ENCODE data around the gene PRDX2.
"Not testable (repeated sequence)": the region's sequence is repeated elsewhere in the genome, so short reads cannot be mapped to it uniquely, and the experiment has no call there.

PRDX2 gene

DNA sequence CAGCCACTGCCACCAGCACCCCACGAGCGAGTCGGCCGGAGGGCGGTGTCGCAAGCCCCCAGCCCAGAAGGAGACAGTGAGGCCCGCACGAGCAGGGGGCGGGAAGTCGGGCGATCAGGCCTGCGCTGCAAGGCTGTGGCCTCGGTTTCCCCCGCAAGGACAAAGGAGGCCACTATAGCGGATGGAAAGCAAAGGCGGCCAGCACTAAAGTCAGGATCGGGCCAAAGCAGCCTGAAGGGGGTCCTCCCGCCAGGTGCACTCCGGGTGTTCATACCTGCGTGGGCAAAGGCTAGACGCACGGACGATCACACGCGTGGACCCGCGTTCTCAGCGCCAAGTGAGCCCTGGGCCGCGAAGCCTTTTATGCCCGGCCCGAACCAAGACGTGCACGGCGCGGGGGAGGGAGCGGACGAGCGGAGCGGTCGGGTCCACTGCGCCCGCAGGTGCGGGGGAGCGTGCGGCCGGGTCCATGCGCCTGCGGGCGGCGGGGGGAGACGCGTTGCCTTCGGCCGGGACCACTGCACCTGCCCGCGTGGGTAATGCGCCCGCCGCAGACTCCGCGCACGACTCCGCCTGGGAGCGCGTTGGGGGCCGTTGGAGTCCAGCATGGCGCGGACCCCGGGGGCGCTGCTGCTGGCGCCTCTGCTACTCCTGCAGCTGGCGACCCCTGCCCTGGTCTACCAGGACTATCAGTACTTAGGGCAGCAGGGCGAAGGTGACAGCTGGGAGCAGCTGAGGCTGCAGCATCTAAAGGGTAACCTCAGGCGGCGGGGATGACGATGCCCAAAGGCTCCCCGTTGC lies at the start of gene PRDX2, which contains the start of gene THSD8:
TSS of gene PRDX2 (minus strand) at position 335 of the 801 bp plus-strand sequence. CDS start 539 bp downstream, outside the sequence.
TSS of gene THSD8 (plus strand) at position 604 of the 801 bp plus-strand sequence. CDS start at position 607, 3 bp downstream.
- DNase-seq = peak in 44 of 51 donors; percentile 23 to 85 (median 70)

DNA sequence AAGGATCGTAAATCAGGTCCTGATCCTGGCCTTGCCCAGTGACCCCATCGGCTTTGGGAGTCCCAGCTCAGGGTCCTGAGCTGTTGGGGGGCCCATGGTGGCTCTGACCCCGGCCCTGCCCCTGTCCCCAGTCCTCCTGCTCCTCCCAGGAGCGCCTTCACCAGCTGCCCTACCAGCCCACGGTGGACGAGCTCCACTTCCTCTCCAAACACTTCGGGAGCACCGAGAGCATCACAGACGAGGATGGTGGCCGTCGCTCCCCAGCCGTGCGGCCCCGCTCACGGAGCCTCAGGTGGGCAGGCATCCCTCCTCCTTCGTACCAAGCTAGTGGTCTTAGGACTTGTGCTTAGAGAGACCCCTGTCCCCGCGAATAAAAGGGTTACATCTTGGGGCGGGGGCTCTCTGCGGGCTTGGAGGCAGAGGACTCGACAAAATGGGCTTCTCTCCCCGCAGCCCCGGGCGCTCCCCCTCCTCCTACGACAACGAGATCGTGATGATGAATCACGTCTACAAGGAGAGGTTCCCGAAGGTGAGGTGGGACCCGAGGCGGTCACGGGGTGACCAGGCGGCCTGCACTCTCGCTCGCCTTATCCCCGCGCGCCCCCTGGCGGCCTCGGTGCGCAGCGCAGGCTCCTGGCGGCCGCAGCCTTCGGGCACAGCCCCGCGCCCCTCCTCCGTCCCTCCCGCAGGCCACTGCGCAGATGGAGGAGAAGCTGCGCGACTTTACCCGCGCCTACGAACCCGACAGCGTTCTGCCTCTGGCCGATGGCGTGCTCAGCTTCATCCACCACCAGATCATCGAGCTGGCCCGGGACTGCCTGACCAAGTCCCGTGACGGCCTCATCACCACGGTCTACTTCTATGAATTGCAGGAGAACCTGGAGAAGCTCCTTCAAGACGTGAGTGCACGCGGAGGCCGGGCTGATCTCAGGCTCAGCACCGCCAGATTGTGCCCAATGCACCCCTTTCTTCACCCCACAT lies 45.8 kb upstream of the PRDX2 start:
- peak in 50 of 51 donors; percentile 8 to 93 (median 68) for DNase-seq

DNA sequence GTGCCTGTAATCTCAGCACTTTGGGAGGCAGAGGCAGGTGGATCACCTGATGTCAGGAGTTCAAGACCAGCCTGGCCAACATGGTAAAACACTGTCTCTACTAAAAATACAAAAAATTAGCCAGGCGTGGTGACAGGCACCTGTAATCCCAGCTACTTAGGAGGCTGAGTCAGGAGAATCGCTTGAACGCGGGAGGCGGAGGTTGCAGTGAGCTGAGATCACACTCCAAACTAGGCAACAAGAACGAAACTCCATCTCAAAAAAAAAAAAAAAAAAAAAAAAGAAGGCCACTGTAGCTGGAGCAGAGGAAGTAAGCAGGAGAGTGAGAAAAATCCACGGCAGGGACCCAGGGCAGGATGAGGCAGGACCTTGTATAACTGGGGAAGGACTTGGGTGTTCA lies 45.0 kb upstream of the PRDX2 start:
- not testable (repeated sequence) for DNase-seq

DNA sequence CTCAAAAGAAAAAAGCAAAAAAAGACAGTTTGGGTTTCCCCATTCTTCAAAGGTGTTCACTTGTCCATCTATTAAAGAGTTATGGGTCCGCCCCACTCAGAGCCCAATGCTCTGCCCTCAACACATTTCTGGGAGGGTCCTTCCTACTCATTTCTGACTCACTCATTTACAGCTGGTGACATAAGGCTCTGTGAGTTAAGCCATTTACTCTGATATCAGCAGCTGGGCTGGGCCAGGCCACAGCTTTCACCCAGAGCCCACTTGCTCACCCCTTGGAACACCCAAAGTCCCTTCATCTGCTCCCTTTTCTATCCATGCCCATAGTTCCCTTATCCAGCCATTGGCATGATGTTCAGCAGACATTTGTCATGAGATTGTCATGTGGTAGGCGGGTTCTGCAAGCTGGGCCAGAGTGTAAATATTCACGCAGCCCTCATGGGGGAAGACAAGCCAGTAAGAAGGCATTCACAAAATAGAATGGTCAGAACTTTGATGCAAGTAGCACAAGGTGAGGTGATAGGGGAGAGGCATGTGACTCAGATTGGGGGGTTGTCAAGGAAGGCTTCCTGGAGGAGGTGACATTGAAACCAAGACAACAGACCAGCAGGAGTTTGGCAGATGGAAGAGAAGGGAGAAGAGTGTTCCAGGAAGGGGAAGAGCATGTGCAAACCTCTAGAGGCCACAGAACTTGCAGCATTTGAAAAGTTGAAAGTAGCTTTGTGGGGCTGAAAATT lies 42.6 kb upstream of the PRDX2 start:
- no peak for DNase-seq

DNA sequence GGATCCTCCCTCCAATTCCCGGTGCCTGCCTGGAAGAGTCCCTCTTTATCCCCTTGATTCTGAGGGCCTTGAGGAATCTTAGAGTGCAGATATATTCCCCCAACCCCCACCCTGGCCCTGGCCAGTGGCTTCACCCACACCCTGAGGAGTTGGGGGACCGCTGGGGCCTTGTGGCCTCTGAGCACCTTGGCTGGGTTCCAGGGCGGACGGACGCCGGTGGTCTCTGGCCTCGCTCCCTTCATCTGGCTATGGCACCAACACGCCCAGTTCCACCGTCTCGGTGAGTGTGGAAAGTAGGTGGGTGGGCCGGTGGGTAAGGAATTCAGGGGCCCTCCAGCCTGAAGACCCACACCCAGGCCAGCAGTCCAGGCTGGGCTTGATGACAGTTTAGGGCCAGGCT lies 41.7 kb upstream of the PRDX2 start:
- DNase-seq = no peak

DNA sequence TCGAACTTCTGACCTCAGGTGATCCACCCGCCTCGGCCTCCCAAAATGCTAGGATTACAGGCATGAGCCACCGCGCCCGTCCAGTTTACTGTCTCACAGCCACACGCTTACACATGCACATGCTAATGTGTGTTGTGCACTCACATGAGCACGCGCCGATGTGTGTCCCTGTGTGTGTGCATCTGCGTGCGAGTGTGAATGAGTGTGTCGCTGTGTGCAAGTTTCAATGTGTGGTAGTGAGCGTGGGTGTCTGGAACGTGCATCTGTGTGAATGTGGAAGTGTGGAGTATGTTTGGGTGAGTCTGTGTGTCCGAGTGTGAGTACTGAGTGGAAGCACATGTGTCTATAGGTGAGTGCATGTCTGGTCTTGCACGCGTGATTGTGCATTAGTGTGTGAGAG lies 40.9 kb upstream of the PRDX2 start:
- DNase-seq = no peak

DNA sequence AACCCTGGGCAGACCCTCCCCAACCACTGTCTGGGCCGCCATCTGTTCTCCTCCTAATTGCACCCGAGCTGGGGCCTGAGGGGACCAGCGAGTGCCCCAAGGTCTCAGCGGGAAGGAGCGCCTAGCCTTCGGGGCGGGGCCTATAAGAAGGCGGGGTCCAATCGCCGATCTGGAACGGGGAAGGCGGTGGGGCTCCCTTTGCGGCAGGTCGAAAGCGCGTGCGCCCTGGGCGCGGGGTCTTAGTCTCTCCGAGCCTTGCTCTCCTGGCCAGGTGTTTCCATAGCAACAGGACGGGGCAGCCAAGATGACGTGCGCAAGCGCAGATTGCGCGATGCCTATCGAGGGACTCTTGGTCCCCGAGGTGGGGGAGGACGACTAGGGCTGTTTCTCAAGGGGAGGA lies 39.5 kb upstream of the PRDX2 start:
- DNase-seq = peak in 22 of 51 donors; percentile 3 to 58 (median 26)

DNA sequence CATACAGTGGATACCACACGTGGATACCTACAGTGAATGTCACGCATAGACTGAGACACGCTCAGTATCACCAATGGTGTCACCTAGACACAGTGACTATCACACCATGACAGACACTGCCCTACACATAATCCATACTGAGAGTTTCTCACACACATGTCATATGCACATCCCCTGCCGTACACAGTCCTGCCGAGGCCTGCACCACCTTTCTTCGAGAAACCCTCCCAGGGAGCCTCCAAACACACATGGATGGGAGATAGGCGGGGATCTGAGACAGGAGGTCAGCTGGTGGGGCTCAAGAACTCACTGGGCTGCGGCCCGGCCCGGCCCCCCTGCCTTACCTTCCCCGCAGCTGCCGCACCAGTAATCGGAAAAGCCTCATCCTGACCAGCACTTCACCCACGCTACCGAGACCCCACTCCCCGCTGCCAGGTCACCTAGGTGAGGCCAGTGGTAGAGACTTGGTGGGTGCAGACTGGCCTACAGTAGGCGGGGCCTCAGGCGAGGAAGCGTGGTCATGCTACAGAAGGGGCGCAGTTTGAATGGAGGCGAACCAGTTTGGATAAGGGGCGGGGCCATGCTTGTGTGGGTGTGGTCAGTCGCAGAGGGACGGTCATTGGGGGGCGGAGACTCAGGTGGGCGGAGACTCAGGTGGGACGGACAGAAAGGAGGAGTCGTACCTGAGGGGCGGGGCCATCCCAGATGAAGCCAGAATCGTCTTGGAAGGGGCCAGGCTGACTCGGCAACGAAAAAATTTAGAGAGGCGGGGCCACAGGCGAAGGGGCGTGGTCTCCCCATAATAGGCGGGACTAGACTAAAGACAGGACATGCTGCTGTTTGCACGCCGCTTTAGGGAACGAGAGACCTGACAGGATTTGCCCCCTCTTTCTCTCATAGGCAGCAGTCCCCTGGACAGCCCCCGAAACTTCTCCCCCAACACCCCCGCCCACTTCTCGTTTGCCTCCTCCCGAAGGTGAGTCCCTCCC lies 38.8 kb upstream of the PRDX2 start:
- DNase-seq = peak in 24 of 51 donors; percentile 3 to 75 (median 42)

DNA sequence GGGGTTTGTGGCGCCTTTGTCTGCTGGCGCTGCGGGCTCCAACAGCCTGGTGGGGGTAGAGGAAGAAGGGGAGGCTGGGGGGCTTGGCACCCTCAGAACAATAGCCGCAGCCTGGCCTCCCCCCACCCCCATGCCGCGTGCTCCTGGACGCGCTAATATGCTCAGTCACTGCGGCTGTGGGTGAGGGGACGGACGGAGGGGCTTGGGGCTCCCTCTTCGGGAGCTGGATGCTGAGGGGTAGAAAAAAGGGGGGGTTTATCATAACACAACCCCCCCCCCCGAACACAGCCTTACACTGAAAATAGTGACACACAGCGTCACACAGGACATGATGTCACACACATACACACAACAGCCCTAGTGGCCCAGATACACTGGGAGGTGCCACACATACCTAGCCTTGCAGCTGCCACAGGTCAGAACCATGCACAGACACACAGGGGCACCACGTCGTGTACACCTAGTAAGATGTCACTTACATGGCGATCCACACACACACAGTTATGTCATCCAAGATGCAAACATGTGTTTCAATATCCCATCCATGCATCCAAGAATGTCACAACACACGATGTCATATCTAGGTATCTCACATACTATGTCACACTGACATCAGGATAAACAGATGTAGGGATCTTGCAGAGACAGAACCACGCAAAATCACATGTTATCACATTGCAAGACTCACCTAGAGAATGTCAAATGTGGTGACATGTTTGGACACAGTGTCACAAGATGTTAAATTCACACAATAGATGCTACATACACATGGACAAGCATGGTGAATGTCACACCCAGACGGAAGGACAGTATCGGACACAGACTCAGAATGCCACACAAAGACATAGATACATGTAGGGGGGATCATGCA lies 37.5 kb upstream of the PRDX2 start:
- peak in 3 of 51 donors; percentile 5 to 27 (median 26) for DNase-seq

DNA sequence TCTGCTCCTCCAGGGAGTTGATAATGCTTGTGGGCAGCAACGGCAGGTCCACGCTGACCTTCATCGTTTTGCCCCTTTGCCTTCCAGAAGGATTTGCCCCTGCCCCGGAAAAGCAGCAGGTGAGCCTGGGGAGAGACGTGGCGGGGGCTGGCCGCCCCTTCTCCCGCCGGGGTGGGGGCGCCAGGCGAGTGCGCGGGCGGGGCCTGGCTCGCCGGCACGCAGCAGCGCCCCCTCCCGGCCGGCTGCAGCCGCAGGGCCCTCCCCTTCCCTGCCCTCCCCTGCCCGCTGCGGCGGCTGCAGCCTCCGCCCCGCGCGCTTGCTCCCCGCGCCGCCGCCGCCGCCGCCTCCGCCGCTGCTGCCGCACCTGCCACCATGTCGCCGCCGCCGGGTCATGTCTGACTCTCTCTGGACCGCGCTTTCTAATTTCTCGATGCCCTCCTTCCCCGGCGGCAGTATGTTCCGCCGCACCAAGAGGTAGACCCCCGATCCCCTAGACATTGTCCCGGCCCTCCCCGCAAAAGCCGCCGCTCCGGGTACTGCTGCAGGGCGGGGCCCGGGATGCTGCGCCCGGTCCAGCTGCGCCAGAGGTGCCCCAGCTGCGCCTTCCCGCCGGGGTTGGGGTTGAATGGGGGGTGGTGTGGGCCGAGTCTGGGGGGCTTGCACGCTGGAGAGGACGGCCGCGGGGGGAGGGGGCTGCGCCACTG lies 36.7 kb upstream of the PRDX2 start, which contains the start of gene MAST1:
TSS of gene MAST1 (plus strand) at position 334 of the 704 bp plus-strand sequence. CDS start at position 392, 58 bp downstream.
- peak in 19 of 51 donors; percentile 8 to 69 (median 25) for DNase-seq

DNA sequence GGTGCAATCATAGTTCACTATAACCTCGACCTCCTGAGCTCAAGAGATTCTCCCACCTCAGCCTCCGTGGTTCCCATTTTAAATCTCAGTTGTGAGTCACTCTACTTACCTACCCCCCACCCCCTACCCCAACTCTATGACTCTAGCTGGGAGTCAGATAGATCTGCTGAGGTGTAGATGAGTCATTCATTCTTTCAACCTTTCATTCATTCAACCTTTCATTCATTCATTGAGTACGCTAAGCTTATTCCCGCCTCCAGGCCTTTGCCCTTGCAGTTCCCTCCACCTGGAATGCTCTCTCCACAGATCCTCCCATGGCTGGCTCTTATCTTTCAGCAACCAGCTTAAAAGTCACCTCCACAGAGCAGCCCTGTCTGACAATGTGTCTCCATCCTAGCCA lies 35.6 kb upstream of the PRDX2 start:
- DNase-seq = no peak

DNA sequence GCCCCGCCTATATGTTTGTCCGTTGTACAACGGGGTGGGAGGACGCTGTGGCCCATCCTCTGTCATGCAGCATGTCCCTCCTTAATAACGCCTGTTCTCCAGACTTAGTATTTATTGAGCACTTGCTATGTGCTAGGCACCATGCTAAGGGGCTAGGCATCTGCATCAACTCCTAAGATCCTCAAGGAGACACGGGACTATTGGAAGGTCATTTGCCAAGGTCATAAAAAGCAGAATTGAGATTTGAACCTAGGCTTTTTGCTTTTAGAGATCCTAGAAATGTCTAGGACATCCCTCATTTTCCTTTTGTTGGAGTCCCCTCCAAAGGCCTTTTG lies 34.9 kb upstream of the PRDX2 start:
- no peak for DNase-seq

DNA sequence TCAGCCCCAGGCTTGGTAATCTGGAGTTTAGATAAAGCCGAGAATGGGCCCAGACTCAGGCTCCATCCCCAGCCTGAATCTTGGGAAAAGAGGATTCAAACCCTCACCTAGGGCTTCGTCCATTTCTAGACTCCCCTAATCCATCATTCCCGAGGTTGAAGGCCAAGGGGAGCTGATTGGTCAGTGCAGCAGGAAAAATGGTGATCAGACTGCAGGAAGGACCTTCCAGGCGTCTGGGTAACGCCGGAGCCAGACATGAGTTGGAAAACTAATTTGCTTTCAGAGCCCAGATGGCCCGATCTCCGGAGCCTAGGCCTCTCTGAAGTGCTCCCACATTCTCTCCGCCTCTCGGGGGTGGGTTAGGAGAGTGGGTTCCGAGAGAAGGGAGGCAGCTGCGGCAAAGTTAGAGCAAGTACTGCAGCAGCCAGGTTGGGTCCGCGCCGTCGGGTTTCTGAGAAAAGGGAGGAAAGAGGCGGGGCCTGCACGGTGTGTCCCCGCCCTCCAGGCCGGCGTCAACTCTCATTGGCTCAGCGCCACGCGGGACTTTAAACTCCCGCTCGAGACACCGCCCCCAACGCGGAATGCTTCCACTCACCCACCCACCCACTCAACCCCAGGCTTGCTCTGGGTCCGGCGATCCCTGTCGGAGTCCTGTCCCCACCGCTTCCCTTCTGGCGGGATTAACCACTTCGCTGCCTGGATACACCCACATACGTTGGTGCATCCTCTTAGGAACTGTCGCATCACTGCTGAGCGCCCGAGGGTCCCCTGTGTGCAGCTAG lies 33.6 kb upstream of the PRDX2 start:
- peak in 11 of 51 donors; percentile 1 to 33 (median 21) for DNase-seq

DNA sequence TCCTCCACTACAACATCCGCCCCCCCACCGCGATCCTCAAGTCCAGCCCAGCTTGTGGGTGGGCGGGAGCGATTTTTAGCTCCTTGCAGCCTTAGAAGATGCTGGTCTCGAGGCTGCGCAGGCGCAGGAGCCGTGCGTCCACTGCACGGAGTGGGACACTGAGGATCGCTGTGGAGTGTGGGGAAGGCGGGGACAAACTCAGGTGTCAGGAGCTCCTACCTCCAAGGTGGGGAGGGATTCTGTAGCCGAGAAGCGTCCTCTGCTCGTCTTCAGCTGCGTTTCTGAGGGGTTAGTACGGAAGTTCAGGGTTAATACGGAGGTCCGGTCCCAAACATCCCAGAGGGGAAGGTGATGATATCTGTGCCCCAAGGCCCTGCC lies 33.0 kb upstream of the PRDX2 start, which contains the start of gene RTBDN:
TSS of gene RTBDN (minus strand) at position 14 of the 378 bp plus-strand sequence. CDS start 4,600 bp downstream, outside the sequence.
- peak in 4 of 51 donors; percentile 4 to 37 (median 10) for DNase-seq

DNA sequence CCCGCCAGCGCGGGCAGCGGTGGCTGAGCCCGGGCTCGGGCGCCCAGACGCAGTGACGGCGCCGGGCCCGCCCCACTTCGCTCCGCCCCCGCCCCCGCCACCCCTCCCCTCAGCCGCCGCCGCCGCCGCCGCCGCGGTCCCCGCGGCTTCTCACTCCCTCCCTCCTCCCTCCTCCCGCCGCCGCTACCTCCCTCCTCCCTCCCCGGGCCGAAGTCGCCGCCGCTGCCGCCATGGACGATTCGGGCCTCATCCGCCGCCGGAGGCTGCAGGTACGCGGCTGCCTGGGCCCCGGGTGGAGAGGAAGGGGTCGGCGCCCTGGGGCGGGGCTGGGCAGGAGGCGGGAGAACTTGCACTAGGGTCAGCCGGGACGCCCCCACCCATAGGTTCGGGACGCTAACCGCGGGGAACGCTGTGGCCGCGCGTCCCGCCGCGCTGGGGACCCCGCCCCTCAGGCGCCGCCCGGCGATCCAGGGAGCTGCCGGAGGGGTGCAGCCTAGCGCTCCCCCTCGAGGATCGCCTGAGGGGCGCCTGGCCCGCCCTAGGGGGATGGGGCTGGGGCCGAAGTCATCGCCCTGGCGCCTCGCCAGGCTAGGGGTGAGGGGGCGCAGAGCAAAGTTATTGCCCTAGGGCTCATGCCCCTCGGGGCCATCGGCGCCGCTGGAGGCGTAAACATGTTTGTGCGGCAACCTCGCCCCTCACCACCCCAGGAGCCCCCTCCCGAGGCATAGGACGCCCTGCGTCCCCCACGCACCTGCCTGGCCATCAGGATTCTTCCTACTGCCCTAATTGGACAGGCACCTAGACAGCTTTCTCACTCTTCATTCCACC lies 32.4 kb upstream of the PRDX2 start:
- DNase-seq = peak in 14 of 51 donors; percentile 3 to 36 (median 27)

DNA sequence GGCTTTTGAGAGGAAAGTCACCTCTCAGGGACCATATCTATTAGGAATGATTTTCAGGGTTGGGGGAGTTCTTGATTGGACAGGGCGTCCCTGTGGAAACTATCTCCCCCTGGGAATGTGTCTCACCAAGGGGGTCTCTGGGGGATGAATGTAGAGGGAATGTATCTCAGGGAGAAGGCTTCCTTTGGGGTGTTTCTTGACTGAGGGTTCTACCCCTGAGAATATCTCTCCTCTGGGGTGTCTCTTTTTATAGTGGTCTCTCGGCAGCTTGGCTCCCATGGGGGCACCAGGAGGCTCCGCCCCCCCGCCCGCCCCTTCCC lies 31.8 kb upstream of the PRDX2 start:
- peak in 1 of 51 donors; percentile 7 for DNase-seq

All from hypothalamus (tissue), 51 donors.